Stimulated activated CD4-positive, alpha-beta T cell treated with anti-CD3 and anti-CD28 coated beads, Interleukin-4, amount 100 ng/mL, for 48 hours (primary cell): Measurements from ENCODE around the gene ASPDH.
A peak's percentile ranks its signal among the peaks of the same experiment; 100 is the strongest.
"Not testable (repeated sequence)": the region's sequence is repeated elsewhere in the genome, so short reads cannot be mapped to it uniquely, and the experiment has no call there.

Source experiments
- DNase-seq, 2 donors: peaks; one replicate each; pipeline ENCODE4 v3.0.0-alpha.2; 2020; ENCODE audit warnings: low read depth in 2 of 2

Gene ASPDH

DNA sequence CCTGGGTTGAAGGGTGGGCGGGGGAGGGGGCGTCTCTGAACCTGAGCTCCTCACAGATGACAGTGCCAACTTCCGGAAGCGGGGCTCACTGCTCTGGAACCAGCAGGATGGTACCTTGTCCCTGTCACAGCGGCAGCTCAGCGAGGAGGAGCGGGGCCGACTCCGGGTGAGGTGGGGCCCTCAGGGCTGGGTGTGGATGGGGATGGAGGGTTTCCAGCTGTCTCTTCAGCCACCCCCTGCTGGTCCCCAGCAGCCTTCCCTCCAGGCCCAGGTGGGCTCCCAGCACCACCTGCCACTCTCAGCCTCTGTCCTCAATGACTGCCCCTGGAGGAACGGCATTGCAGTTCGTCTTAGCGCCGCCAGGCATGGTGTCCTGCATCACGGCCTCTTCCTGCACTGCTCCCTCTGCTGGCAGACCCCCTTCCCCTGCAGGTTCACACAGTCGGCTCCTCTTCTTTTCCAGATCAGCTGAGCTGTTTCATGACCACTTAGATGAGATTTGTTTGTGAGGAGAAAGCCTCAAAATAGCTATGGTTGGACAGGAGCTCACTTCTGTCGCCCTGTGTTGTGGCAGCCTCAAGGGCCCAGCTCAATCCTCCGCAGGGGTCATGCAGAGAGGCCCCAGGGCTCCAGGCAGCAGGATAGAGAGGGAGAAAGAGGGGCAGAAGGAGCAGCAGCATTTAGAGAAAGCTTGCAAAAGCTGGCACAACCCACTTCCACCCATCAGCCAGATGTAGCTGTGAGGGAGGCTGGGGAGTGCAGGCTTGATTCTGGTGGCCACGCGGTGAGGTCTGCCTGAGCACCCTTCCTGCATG lies 34.6 kb downstream of the ASPDH start:
- no peak for DNase-seq

DNA sequence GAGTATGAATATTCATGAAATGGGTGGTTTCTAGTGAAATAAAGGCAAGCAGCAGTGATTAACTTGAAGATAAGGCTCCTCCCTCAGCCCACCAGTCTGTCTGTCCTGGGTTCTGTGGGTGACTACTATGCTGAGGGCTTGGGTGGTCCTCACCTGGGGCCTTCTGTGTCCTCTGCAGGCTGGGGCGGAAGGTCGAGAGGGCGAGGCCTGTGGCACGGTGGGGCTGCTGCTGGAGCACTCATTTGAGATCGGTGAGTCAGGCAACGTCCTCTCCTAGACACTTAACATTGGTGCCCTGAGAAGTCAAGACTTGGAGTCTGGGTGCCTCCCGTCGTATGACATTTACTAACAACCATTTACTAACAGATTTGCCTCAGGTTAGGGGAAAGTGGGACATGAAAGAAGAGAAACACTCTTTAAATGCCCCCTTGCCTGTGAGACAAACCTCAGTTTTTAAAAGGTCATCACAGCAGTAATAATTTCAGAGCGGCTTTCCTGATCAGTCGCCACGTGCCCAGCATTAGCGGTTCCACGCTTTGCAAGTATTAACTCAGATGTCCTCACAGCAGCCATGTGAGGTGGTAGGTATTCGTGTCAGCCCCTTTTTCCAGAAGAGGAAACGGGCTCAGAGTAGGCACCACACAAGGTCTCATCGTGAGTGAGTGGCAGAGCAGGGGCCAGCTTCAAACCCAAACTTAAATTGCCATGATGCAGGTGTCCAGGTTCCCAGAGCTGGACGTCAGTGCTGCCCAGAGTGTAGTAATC lies 35.8 kb downstream of the ASPDH start:
- DNase-seq, result no peak

DNA sequence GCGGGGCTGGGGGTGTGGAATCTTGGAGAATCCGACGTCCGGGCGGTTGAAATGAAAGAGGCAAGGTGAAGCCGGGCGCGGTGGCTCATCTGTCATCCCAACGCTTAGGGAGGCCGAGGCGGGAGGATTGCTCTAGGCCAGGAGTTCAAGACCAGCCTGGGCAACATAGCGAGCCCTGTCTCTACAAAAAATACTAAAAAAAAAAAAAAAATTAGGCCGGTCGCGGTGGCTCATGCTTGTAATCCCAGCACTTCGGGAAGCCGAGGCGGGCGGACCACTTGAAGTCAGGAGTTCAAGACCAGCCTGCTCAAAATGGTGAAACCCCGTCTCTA lies 36.8 kb downstream of the ASPDH start:
- DNase-seq, result no peak

DNA sequence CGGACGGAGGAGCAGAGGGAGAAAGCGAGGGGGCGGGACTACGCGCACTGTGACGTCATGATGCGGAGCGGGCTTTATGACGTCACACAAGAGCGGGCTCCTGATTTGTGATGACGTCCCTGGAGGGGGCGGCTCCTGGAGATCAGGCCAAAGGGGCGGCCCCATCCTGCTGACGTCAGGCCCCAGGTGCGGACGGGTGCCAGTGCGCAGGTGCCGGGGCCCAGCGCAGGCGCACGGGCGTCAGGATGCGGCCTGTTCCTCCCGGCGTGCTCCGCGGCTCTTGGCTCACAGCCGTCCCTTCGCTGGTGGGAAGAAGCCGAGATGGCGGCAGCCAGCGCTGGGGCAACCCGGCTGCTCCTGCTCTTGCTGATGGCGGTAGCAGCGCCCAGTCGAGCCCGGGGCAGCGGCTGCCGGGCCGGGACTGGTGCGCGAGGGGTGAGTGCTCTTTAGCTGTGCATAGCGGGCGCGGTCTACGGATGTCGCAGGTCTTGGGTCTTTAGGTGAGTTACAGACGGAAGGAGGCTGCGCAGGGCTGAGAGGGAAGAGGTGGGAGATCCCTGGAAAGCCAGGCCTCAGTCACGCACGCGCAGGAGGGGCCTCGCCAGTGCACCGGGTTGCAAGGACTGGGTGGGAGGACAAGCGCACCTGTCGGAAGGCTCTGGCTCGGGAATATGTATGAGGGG lies 37.3 kb downstream of the ASPDH start, which contains the start of the genes EMC10 and GARIN5A:
TSS of gene EMC10 (plus strand) at position 284 of the 683 bp plus-strand sequence. CDS start at position 322, 38 bp downstream.
TSS of gene GARIN5A (minus strand) at position 625 of the 683 bp plus-strand sequence. CDS start at position 165, 460 bp downstream.
- peak; percentile 93 to 95 for DNase-seq

DNA sequence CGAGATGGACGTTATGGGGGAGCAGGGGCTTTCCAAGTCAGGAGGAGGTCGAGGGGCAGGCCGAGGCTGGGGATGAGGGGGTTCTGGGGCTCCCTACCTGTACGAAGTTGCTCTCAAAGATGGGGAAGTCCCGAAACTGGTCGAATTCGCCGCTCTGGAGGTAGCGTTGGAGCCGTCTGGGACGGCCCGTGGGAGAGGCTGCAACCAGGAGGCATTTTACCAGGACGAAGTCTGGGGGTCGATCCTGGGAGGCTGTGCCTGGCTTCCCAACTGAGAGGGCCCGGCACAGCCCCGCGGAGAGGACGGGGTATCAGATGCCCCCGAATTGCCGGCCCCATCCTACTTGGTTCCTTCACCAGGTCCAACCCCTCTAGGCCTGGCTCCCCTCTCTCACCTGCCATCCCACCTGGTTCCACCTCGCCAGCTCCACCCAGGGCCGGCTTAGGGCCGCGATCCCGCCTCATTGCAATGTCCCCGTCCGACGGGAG lies 37.9 kb downstream of the ASPDH start:
- DNase-seq, result no peak

DNA sequence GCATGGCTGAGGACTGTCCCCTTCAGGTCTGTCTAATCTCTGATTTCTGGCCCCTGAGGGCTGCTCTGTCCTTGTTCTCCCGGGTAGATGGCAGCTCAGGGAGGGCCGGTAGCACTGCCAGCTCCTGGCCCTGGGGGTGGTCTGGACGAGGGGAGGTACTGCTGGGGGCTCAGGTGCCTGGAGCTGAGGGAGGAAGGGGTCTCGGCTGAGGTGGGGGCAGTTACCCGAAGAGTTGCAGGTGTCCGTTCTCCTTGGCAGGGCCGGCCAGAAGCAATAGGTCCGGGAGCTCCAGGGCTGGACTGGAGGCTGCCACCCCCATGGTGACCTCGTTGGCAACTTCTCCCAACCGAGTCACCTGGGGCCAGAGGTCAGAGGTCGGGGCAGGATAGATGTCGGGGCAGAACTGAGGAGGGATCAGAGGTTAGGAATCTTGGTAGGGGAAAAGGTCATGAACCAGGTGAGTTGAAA lies 38.6 kb downstream of the ASPDH start:
- no peak for DNase-seq

DNA sequence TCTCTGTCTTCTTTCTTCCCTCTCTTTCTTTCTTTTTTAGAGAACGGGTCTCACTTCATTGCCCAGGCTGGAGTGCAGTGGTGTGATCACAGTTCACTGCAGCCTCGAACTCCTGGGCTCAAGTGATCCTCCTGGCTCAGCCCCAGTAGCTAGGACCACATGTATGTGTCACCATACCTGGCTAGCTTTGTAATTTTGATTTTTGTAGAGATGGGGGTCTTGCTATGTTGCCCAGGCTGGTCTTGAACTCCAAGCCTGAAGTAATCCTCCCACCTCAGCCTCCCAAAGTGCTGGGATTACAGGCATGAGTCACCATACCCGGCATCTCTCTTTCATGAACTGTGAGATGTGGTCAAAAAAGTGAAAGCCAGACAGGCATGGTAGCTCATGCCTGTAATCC lies 40.4 kb downstream of the ASPDH start:
- DNase-seq, result not testable (repeated sequence)

DNA sequence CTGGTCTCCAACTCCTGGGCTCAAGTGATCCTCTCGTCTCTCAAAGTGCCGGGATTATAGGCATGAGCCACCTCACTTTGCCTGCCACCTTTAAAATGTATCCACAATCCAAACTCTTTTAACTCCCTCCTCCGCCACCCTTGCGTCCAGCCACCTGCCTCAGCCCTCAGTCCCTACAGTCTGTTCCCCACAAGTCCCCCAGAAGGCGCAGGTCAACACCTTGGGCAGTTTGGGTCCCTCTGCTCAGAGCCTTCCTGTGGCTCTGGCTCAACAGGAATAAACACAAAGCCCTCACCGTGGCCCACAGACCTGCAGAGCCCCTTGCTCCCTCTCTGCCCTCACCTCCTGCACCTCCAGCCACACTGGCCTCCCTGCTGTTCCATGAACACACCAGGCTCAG lies 44.9 kb downstream of the ASPDH start:
- no peak for DNase-seq

DNA sequence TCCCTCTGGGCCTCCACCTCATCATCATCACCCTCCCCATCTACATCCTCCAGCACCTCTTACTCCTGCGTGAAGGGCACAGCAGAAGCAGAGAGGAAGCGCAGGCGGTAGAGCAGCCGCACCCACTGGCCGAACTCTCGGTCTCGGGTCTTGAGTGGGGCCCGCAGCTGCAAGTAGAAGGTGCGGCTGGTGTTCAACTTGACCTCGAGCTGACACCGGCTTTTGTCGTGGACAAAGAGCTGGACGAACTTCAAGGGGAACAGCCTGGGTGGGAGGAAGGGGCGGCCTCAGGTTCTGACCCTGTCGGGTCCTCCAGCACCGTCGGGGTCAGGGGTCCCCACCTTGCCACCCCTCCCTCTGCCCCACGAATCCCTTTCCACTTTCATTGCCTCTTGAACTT lies 46.1 kb downstream of the ASPDH start:
- no peak for DNase-seq

DNA sequence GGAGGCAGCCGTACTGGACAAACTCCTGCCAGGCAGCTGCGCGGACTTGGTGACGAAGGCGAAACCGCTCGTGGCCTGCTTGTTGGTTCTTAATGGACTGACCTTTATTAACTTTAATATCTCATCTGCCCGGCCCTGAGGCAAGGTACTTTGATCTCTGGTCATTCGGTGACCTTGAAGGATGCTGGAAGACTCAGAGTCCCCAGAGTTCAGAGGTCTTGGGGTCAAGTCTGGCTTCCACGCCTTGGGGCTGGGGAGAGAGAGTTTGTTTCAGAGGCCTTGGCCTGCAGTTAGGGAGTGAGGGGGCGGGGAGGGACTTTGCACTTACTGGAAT lies 47.0 kb downstream of the ASPDH start:
- no peak for DNase-seq

DNA sequence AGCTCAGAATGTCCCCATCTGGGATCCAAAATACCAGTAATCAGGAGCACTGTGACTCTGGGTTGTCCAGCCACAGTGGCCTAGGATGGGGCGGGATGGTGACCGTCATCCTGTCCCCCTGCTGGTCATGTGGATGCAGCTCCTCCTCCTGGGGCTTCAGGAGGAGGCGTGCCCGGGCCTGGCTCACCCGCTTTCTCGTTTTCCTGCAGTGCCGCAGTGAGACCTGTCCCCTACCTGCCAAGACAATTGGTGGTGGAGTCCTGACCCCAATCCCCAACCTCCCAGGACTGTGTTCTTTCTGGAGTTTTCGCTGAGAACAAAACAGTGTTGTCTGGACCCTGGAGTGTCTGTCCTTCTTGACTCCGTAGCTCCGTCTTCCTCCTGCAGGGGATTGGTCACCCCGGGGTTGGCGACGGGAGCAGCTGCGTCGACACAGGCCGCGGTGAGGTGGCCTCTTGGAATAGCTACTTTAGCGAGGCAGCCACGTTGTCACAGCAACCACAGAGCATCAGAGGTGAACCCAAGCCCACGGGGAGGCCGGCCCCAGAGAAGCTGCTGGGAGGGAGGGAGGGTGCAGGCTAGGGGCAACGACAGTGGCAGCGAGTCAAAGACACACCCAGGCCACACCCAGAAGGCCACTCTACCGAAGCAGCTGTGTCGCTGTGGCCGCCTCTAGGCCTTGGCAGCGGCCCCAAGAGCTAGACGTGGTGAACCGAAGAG lies 47.6 kb downstream of the ASPDH start:
- DNase-seq, result no peak

DNA sequence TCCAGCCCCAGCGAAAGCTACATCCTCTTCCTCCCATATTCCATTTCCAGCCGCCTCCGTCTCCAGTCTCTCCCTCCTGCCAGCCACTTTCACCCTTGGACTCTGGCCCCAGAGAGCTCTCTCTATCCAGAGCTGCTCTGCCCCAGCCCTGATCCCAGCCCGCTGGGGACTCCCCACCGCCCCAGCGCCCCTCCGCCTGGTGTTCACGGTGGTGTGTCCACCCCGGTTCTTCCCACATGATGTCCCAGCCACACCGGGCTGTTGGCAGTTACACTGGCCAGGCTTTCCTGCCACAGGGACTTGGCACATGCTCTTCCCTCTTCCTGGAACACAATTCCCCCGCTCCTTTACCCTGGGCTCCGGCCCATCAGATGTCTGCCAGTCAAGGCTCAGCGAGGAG lies 48.7 kb downstream of the ASPDH start:
- no peak for DNase-seq

DNA sequence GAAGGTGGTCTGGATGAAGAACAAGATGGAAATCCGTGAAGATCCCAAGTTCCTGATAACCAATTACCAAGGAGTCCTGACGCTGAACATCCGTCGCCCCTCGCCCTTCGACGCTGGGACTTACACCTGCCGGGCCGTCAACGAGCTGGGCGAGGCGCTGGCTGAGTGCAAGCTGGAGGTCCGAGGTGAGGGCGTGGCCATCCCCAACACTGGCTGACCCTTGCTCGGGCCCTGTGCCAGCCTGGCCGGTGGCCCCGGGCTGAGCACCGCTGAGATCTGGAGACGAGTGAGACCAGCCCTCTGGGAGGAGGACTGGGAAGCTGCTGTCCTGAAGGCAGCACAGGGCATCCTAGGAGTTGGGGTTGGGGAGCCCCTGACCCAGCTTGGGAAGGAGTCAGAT lies 49.4 kb downstream of the ASPDH start:
- DNase-seq, result no peak

DNA sequence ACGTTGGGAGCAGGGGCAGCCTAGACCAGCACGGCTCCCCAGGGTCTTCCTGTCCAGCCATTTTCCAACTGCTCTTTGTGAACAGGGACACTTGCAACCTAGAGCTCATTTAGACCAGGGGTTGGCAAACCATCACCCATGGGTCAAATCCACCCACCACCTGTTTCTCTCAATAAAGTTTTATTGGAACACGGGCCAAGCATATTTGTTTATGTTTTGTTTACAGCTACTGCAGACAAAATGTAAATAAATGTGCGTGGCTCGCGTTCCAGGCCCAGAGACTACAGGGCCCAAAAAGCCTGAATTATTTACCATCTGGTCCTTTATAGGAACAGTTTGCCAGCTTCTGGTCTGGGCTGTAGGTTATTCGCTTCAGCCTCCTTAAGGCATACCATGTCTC lies 50.7 kb downstream of the ASPDH start:
- DNase-seq, result no peak
